GM03348 (cell line): Measurements from ENCODE around the gene IL1A.
"Not testable (repeated sequence)": the region's sequence is repeated elsewhere in the genome, so short reads cannot be mapped to it uniquely, and the experiment has no call there.

Source experiments
- DNase-seq: peaks from one replicate; pipeline ENCODE4 v3.0.0; 2012; ENCODE audit warnings: low spot score

Gene IL1A, protein sequence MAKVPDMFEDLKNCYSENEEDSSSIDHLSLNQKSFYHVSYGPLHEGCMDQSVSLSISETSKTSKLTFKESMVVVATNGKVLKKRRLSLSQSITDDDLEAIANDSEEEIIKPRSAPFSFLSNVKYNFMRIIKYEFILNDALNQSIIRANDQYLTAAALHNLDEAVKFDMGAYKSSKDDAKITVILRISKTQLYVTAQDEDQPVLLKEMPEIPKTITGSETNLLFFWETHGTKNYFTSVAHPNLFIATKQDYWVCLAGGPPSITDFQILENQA

DNA sequence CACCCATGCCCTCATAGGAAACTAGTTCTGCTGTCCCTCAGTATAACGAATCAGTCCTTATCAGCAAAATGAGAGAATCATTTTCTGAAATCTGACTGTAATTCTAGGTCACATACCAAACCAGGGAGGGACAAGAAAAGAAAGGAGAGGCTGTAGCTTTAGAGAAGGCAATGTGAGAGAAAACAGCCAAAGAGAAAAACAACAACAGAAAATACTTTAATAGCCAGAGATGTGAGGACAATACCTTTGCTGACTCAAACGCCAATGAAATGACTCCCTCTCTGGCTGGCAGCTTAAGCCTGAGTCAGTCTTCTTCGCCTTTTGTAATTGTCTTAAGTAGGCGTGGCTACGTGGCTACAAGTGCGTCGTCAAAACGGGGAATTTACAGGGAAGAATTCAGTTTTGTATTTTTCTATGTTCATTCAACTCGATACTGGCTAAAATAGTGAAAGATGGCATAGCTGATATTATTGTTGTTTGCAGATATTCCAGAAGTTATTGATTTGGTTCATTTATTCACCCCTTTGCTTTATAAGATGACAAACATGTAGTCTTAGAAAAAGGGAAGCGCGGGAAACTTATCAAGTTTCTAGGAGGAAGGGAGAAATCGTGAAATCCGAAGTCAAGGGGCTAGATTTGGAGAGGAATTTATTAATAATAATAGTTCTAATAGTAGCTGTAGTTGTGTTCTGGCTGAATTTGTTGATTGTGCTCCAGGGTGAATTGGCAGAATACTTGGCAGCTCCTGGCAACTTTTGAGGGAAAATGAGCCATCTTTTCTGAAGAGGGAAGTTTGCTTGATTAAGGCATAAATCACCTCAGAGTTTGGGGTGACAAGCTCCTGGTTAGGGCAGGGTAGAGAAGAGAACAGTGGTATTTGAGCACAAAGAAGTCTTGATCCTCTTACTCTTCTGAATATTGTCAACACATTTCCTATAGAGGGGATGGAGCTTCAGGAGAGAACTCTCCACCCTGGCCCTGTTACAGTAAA, at the start of gene IL1A:
Gene IL1A, minus strand, starts transcription at position 295 of the 991 bp plus-strand sequence. CDS start 723 bp downstream, outside the sequence.
- peak; percentile 67 for DNase-seq

DNA sequence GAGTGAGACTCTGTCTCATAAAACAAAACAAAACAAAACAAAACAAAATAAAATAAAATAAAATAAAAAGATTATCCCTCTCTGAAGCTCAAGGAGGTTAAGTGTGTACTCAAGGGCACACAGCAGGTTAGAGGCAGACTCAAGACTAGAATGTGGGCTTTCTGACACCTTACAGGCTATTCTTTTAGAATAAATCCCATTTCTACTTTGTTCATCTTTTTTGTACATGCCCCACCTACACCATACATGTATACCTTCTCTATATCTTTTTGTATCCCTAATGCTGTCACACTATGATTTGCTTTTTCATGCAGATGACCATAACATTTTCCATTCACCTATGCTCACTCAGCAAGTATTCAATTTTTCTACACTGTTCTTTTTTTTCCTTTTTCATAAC, 49.7 kb upstream of the IL1A start:
- no peak for DNase-seq

DNA sequence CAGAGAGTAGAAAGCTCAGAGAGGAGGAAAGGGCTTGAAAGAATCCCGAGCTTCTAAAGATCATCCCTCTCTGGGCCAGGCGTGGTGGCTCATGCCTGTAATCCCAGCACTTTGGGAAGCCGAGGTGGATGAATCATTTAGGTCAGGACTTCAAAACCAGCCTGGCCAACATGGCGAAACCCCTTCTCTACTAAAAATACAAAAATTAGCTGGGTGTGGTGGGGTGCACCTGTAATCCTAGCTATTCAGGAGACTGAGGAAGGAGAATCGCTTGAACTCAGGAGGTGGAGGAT, 49.3 kb upstream of the IL1A start:
- not testable (repeated sequence) for DNase-seq

DNA sequence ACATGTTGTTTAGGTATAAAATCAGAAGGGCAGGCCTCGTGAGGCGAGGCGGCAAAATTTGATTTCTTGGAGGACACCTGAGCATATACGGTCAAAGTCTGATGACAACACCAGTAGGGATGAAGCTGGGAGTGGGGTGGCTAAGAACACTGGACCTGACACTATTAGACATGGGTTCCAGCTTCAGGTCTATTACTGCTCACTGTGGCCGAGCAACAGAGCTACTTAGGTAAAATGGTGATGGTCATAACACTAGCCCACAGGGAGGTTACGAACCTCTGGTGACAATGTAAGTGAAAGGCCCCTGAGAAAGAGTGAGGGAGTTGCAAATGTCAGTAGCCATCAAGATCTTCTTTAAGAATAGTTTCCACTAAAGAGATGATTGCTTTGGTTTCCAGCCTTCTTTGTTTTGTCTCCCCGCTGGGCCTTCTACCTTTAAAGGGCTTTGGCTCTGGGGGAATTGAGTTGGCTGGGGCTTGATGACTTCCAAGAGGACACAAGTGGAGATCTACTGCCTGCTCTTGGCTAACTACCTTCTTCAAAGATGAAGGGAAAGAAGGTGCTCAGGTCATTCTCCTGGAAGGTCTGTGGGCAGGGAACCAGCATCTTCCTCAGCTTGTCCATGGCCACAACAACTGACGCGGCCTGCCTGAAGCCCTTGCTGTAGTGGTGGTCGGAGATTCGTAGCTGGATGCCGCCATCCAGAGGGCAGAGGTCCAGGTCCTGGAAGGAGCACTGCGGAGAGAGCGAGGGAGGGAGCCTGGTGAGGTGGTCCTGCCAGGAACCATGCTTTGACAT, 48.7 kb upstream of the IL1A start:
- no peak for DNase-seq

DNA sequence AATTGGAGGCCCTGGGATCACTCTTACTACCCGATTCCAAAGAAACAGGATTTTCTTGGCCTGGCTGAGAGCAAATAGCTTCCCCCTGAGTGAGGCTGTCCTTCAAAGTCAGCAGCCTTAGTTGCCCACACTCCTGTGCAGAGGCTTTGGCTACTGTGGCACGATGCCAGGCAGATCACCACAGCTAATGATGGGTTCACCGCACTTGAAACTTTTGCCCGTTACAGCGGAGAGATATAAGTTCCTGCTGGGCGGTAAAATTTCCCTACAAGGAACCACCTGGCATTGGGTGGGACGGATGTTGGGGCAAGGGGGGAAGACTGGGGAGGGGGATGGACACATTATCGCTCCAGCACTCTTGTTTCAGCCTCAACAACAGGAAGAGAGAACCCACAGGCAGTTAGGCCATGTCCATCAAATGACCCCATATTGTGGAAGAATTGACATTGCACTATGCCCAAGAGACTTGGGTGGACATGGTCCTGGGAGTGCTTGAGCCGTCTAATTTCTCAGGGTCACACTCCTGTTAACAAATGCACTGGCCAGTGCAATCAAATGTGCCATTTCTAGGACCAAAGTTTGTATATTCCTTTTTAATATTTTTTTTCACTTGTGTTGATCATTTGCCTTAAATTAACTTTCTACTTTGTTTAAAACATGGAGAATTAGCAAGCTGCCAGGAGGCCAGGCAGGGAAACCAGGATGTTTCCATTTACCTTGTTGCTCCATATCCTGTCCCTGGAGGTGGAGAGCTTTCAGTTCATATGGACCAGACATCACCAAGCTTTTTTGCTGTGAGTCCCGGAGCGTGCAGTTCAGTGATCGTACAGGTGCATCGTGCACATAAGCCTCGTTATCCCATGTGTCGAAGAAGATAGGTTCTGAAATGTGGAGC, 47.9 kb upstream of the IL1A start:
- no peak for DNase-seq

DNA sequence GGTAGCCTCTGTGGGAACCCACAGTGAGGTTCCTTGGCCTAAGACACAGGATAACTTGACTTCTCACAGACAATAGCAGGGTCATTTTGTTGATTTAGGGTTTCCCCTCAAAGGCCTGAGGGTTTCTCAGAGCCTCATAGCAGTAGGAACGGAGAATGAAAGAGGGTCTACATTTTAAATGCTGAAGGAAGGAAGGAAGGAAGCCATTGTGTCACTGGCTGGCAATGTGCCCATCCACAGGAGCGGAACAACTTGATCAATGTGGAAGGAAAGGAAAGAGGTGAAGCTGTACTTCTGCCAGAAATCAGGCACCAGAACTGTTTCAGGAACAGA, 47.2 kb upstream of the IL1A start:
- DNase-seq, result no peak

DNA sequence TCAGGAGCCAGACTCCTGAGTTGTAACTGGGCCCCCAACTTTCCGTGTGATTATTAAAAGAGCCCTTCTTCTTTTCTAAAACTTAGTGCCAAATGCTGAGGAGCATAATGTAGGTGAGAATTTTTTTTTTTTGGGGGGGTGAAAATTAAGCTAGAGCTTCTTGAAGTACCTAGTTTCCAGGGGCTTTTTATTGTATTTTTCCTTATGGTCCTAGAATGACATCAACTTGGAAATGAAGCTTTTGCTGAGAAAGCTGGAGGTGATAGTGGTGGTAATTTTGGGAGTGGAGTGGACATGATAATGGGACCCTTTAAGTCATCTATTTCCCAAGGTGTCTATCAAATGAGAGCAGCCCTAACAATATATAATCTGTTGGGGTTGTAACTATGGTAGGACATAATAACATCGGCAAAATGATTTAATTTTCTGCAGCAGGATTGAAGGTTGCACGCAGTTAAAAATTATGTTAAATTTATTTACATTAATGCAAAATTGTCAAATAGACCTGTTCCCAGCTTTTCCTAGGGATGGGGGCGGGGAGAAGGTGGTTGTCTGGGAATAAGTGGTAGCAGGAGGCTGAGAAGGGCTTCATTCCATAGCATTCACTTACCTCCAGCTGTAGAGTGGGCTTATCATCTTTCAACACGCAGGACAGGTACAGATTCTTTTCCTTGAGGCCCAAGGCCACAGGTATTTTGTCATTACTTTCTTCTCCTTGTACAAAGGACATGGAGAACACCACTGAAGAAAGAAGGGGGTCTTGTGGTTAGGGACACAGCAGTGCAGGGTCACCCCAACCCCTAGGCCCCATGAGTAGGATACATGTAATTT, 46.6 kb upstream of the IL1A start:
- DNase-seq, result no peak

DNA sequence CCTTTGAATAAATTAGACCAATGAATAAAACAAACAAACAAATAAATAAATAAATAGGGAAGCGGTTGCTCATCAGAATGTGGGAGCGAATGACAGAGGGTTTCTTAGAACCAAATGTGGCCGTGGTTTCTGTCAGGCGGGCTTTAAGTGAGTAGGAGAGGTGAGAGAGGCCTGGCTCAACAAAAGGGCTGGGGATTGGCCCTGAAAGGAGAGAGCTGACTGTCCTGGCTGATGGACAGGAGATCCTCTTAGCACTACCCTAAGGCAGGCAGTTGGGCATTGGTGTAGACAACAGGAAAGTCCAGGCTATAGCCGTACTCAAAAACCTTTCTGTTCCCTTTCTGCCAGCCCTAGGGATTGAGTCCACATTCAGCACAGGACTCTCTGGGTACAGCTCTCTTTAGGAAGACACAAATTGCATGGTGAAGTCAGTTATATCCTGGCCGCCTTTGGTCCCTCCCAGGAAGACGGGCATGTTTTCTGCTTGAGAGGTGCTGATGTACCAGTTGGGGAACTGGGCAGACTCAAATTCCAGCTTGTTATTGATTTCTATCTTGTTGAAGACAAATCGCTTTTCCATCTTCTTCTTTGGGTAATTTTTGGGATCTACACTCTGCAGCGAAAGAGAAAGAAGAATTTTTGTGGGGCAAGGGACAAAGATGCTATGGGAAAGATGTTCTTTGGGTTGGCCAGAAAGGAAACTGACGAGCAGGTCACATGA, 45.8 kb upstream of the IL1A start:
- DNase-seq, result no peak

DNA sequence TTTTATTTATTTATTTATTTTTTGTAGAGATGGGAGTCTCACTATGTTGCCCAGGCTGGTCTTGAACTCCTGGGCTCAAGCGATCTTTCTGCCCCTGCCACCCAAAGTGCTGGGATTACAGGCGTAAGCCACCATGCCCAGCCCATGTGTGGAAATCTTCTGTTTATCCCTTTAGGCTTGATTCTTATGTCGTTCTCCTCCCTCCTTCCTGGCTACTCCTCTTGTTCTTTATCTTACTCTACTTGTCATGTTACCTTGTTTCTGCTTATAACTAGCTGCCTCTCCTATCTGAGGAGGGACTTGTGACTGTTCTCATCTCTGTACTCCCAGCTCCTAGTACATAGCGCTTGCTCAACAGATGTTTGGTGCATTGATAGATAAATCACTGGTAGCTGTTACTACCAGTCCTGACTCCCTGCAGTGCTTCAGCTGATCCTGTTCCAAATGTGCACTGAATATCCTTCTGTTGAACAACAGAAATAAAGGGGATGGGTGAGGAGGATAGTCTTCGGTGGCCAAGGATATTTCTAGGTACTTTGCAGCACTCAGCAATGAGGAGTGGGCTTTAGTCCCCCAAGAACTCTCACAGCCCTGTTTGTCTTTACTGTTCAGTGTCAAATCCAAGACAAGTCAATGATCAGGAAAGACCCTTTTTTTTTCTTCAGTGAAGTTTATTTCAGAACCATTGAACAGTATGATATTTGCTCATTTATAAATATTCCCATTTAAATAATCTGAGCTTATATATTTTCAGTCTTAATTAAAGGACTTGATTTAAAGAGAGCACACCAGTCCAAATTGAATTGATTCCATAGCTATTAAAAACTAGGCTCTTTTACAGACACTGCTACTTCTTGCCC, 45.0 kb upstream of the IL1A start:
- no peak for DNase-seq

DNA sequence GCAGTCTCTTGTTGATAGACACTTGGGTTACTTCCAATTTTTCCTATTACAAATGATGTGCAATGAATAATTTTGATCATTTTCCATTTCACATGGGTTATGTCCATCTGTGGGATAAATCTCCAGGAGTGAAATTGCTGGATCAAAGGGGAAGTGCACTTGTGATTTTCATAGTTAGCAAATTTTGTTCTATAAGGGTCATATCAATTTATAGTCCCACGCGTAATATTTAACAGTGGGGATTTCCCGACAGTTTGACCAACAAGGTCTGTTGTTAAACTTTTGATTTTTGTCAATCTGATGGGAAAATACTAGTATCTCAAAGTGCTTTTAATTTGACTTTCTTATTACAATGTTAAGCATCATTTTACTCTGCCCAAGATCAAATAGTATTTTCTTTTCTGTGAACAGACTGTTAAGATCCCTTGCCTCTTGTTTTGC, 44.0 kb upstream of the IL1A start:
- no peak for DNase-seq

DNA sequence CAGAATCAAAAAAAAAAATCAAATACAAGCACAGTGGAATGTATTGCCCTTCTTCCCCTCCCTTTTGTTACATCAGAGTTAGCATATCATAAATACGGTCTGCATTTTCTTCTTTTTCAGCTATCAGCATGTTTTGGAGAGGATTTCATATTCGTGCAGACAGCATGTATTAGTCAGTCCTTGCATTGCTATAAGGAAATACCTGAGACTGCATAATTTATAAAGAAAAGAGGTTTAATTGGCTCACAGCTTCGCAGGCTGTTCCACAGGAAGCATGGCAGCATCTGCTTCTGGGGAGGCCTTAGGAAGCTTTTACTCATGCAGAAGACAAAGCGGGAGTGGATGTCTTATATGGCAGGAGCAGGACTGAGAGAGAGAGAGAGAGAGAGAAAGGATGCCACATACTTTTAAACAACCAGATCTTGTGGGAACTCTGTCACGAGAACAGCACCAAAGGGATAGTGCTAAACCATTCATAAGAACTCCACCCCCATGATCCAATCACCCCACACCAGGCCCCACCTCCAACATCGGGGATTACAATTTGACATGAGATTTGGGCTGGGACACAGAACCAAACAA, 43.4 kb upstream of the IL1A start:
- DNase-seq, result no peak

DNA sequence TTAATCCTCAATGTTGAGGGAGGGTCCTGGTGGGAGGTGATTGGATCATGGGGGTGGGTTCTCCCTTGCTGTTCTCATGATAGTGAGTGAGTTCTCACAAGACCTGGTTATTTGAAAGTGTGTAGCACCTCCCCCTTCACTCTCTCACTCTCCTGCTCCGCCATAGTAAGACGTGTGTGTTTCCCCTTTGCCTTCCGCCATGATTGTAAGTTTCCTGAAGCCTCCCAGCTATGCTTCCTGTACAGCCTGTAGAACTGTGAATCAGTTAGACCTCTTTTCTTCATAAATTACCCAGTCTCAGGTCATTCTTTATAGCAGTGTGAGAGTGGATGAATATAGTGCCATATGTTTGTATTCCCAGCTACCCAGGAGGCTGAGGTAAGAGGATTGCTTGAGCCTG, 42.7 kb upstream of the IL1A start:
- DNase-seq, result no peak

DNA sequence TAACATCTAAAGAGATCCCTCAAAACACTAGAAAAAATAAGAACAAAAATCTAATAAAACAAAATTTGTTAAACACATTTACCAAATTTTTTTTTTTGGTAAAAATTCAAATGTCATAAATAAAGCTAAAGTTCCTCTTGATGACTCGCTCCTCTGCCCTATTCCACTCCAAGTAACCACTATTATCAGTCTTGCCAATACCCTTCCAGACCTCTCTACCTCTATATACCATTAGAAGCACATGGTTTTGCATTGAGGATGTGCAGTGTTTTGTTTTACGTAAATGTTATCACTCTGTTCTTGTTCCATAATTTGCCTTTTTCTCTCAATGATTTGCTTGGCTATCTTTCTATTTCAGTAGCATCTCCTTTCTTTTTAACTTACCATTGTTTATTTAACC, 41.4 kb upstream of the IL1A start:
- DNase-seq, result no peak

DNA sequence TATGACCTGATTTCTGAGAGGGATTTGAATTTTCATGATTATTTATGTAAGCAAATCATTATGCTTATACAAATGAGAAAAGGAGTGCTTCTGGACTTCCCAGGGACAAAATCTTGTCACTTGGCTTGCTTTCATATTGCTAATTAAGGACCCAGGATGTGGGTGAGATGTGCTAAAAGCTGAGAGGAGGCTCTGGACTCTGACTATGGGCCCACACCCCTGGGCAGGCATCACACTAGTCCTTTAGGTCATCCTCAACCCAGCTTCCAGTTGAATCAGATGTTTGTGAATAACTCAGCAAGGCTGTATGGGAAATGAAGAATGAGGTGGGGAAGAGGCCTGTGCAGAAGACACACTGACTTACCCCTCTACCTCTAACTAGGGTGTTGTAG, 40.4 kb upstream of the IL1A start:
- no peak for DNase-seq

DNA sequence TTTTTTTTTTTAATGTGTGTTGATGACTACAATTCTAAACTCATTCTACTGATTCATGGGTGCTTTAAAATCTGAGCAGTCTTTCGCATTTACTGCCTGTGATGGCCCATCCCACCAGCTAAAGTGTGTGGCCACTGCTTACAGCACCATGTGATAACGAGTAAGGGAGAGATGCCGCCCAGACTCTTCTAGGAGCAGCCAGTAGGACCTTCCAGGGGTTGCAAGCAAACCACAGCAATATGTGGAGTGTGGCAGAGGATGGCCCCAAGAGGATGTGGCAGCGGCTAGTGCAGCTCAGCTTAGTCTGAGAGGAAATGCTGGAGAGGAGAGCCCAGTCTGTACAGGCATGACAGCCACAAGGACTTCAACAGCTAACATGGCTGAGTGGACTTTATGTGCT, 37.4 kb upstream of the IL1A start:
- DNase-seq, result no peak

DNA sequence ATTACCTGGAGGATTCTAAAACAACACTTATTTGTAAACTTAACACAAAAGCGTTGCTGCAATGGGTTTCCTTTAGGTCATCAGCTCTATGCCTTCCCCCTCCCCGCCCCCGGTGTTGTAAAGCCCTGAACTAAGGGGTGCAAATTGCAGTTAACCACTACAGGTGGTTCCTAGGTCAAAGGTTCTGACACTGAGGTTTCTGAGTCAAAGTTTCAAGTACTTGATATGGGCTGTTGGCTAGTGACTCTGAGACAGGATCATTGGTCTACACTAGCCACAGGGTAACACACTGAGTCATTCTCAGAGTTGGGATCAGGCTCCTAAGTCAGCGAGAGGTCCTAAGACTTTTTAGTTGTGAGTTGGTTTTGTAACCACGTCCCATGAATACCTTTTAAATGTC, 36.8 kb upstream of the IL1A start:
- no peak for DNase-seq

DNA sequence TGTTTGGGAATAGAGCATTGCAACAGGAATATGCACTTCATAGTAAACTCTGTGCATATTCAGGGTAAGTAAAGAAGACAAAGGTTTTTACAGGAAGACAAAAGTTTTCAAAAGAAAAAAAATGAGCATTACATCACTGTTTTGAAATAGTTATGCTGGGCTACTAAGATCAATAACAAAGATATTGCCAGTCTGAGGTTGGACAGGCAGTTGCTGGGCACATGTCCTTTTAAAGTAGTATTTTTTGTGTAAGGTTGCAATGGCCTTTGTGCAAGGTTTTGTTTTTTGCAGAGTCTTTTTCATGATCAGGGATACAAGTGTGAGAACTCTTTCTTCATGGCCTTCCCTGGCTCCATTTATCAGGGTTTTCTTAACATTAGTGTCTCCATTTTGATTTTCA, 36.0 kb upstream of the IL1A start:
- no peak for DNase-seq

DNA sequence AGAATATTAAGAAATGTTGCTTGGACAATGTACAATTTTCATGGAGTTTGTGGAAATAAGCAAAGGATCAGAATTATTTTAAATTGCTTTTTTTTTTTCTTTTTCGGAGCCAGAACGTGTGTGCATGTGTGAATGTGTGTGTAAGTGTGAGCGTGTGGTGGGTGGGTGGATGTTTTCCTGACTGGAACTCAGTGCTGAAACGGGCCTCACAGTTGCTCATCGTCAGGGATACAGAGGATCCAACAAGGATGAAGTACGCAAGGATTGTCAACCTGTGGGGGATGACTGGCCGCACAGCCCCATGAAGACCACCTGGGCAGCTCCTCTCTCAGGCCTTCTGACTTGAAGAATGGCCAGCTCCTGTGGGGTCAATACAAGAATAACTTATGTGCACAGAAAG, 34.8 kb upstream of the IL1A start:
- no peak for DNase-seq
